HG03460 (cell line): ENCODE measurements around the gene MRPL20.
A peak's percentile ranks its signal among the peaks of the same experiment; 100 is the strongest.
"Not testable (repeated sequence)": the region's sequence is repeated elsewhere in the genome, so short reads cannot be mapped to it uniquely, and the experiment has no call there.

Source experiments
- ATAC-seq: cut with Tn5 transposase; IDR thresholded peaks from one replicate; pipeline ENCODE4 v1.9.1; 2021; ENCODE audit not compliant: unreplicated experiment

MRPL20 gene

DNA sequence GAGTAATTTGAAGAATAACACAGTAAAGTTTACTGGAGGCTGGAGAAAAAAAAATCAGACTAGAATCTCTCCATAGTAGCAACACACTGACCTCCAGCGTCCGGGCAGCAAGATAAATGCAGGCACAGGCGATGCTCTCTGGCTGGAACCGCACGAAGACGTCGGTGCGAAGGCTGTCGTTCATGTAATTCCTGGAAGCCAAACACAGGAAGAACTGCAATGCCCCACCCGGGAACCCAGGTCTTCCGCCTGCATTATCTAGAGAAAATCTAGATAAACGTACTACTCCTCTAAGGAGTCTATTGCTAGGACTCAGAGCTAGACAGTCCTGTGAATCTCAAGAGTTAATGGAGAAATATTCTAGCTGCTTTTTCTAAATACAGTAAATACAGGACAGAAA is 16.4 kb downstream of the MRPL20 start:
- no peak for ATAC-seq

DNA sequence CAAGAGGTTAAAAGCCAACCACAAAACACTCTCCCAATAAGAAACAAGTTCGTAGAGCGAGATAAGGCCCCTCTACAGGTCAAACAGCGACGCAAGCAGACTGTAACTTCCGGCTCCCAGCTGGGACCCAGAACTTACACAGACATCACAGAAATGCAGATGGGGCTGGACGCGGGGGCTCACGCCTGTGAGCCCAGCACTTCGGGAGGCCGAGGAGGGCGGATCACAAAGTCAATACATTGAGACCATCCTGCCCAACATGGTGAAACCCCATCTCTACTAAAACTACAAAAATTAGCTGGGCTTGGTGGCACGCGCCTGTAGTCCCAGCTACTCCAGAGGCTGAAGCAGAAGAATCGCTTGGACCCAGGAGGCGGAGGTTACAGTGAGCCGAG is 19.0 kb downstream of the MRPL20 start:
- ATAC-seq, result no peak

DNA sequence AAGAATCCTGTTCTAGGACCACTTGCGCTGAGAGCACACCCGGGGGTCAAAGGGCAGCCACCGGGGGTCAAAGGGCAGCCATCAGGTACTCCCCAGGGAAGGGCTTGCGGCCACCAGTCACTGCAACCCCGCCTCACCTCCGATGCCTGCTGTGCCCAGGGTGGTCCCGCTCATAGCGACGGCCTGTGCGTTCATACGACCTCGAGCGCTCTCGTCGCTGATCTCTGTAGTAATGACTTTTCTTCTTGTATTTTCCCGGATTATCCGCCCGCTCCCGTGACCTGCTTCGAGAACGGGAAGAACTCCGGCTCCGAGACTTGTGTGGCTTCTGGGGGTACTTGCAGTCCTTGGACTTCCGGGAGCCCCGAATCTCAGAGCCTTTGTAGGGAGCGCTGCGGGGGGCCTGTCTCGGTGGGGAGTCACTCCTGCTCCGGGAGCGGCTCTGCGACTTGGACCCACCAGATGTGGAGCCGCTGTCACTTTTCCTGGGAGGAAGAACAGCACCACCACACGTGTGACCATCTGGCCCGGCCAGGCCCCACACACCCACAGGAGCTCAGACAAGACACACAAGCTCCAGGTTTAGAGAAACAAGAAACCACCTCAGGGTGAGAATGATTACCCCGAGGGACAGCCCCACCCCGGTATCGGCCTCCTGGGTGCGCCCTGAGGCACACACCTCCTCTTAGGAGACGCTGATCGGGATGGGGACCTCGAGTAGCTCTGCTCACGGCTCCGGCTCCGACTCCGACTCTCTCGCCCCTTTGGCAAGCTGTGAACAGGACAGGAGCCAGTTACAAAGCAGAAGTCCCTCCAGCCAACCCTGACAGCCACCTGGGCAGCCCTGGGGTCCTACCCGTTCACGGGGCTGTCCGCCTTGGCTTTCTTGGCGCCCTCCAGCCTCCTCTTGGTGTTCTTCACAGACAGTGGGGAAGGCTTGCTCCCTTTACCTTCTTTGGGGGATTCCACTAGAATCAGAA is 19.7 kb downstream of the MRPL20 start:
- ATAC-seq, result no peak

GRCh38 chr1:1385931-1386330 is 21.2 kb downstream of the MRPL20 start:
- no peak for ATAC-seq

DNA sequence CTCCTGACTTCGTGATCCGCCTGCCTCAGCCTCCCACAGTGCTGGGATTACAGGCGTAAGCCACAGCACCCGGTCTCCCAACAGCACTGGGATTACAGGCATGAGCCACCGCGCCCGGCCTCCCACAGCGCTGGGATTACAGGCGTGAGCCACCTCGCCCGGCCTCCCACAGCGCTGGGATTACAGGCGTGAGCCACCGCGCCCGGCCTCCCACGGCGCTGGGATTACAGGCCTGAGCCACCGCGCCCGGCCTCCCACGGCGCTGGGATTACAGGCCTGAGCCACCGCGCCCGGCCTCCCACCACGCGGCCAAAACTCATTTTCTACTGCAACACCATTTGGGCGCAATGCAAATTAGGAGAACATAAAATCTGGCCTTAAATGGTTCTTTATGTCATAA is 21.8 kb downstream of the MRPL20 start:
- ATAC-seq, result not testable (repeated sequence)

DNA sequence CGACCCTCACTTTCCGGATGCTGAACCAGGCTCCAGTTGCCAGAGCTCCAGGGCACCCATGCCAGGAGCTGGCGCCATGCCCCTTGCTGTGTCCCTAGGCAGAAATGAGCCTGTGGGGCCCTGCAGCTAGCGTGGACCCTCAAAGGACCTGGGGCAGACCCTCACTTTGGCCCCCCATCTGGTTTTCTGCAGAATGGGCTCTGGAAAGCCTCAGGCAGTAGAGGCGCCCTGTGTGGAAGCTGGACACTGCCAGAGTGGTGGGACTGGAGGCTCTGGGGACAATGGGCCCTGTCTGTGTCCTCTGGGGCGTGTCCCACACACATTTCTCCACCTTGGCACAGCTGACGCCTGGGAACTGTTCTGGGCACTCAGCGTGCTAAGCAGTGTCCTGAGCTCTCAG is 25.8 kb downstream of the MRPL20 start:
- ATAC-seq, result no peak

DNA sequence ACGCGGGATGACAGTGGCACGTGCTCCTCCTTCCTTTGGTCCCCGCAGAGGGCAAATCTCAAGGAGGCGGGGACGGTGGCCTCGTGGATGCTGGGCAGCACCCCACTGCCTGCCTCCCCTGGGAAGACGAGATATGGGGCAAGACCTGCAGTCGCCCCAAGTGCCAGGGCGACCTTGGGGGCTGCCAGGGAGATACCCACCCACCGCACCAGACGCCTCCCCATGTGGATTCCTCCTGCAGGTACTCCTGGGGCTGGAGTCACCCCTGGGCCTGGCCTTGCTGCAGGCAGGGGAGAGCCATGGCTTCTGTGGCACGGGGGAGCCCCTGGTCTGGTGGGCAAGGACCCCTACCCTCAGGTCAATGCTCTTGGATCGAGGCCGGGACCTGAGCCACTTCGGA is 26.2 kb downstream of the MRPL20 start:
- no peak for ATAC-seq

- no peak for ATAC-seq
These were observed 29.4 kb downstream of the MRPL20 start for GRCh38 chr1:1377540-1378205.

DNA sequence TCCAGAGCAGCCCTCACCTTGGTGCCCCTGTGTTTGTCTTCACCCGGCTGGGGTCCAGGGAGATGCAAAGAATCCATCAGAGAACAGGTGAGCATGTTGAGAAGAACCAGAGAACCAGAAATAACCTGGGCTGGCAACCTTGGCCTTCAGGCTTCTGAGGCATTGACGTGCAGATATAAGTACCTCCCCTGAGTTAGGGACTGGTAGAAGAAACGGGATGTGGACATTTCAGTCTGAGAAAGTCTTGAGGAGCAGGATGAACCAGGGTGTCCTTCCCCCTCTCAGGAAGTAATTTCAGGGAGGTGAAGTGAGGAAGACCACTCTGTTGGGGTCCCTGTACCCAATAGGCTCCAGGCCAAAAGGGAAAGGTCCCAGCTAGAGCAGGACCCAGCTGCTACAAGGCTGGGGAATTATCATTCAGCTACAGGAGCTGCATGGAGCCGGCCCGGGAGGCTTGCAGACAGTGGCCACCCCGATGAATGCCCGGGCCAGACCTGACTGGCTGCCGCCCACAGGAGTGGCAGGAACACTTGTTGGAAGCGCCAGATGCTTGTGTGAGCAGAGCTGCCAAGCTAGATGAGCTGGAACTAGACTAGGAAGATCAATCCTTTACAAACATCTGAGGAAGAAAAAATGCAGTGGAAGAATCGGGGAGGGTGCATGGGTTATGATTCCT is 30.4 kb downstream of the MRPL20 start:
- no peak for ATAC-seq

DNA sequence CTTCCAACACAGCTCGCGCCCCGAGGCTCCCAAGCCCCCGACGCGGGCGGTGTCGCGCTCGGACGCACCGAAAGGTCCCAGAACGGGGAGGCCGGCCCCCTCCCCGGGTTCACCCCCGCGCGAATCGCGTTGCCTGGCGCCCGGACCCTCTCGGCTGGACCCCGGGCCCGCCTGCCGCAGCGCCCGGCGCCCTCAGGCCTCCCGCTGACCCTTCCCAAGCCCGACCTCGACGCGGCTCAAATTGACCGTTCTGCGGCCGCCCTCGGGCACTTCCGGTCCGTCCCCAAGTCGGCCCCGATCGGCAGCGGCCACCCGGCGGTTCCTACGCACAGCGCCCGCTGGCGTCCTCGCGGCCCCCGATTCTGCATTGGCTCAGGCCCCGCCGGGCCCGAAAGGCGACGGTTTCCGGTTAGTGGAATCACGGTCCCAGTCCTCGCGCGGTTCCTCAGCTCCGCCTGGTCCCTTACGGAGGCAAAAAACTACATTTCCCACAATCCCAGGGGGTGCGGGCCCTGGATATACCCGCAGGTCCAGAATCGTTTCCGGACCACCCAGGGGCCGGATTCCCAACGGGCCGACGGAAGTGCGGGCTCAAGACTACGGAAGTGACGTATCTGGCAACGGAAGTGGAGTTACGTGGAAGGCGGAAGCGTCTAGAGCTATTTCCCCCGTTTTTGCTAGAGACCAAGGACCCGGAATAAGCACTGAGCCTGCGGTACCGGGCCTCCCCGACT is 32.0 kb downstream of the MRPL20 start, which contains the start of gene AURKAIP1:
AURKAIP1 (minus strand) TSS at position 279 of the 734 bp plus-strand sequence. CDS start 451 bp downstream, outside the sequence.
- peak; percentile 84 for ATAC-seq

DNA sequence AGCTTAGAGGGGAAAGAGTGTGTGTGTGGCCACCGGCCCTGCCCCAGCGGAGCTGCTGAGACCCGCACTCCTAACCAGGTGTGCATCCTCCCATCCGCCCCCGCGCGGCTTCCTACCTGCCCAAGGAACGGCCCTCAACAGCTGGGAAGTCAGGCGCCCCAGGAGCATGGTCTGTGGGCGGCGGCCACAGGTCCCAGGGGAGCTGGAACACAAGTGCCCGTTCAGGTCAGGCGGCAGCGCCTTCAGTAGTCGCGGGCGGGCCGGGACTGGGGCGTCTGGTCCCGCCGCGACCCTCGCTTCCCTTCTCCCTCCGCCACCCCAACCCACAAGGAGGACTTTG is 32.5 kb downstream of the MRPL20 start:
- ATAC-seq, result peak; percentile 4

DNA sequence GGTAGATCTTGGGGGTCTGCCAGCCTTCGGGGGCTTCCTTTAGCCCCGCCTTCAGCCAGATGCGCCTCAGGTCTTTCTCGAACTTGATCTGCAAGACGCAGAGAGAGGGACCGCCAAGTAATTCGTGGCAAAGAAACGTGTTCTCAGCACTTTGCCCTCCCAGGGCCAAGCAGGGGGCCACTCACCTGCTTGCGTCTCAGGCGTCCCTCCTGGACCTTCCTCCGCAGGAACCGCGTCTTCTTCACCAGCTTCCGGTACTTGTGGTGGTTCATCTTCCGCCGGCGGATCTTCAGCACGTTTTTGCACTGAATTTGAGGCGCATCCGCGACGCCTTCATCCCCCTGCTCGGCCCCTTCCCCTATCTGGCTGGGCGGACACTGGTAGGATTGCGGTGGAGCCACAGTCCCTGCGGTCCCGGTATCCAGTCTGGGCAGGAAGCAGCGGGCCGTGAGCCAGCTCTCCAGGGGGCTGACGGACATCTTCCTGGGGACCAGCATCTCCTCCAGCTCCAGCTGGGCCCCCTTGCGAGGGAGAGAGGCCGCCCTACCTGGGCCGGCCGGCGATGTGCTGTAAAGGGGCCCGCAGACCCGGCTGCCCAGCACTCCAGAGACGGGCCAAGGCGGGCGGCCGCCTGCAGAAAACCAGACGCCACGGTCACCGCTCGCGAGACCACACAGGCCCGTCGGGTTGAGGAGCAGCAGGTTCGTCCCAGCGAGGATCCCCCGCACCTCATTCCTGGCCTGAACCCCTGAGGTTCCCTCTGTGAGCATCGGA is 33.1 kb downstream of the MRPL20 start:
- no peak for ATAC-seq

- no peak for ATAC-seq
These were observed 33.9 kb downstream of the MRPL20 start for GRCh38 chr1:1373051-1373814.

- peak; percentile 30 for ATAC-seq
These were observed 35.1 kb downstream of the MRPL20 start for GRCh38 chr1:1371746-1372711.

DNA sequence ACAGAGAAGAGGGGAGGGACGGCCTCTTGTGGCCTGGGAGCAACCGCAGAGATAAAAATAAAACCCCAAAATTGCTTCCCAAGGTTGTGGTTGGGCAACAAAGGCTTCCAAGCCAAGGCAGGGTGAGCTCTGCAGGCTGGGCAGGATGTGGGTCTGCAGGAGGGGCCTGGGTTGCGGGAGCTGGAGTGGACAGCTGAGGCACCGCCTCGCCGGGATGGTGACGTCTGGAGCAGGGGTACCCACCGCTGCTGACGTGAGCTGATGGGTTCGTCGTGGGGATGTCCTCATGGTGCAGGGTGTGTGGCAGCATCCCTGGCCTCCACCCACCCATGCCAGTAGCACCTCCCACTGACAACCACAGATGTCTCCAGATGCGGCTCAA is 35.7 kb downstream of the MRPL20 start:
- no peak for ATAC-seq

GRCh38 chr1:1370771-1371300 is 36.3 kb downstream of the MRPL20 start:
- ATAC-seq, result no peak

DNA sequence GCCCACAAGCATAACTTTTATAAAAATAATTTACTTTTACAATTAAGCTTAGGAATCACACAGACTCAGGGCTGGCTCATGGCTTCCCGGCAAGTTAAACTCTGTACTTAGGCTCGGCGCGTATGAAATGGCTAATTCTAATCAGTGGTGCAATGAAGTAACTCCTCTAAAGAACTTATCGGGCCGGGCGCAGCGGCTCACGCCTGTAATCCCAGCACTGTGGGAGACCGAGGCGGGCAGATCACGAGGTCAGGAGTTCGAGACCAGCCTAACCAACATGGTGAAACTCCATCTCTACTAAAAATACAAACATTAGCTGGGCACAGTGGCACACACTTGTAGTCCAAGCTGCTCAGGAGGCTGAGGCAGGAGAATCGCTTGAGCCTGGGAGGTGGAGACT is 37.0 kb downstream of the MRPL20 start:
- ATAC-seq, result not testable (repeated sequence)

- ATAC-seq, result no peak
These were observed 39.8 kb downstream of the MRPL20 start for GRCh38 chr1:1367315-1367714.
